ENCODE results near the gene PROZ. TPM values are rescaled to one million over a fixed set of nuclear protein-coding genes. Genes with fewer than 3 reads are reported as not detected.
"Not testable (repeated sequence)": the region's sequence is repeated elsewhere in the genome, so short reads cannot be mapped to it uniquely, and the experiment has no call there.

PROZ gene, protein sequence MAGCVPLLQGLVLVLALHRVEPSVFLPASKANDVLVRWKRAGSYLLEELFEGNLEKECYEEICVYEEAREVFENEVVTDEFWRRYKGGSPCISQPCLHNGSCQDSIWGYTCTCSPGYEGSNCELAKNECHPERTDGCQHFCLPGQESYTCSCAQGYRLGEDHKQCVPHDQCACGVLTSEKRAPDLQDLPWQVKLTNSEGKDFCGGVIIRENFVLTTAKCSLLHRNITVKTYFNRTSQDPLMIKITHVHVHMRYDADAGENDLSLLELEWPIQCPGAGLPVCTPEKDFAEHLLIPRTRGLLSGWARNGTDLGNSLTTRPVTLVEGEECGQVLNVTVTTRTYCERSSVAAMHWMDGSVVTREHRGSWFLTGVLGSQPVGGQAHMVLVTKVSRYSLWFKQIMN
- not detected in 2 replicates for total RNA-seq

- intact Hi-C loops (cut with micrococcal nuclease), result no loop called here
- peaks cover 18% of the 10 kb centered on the region for H3K9me3 Mint-ChIP-seq
- H3K27me3 Mint-ChIP-seq (ENCODE audit: low read depth), result peaks cover 11% of the 10 kb centered on the region
- peaks cover 6% of the 10 kb centered on the region for H3K36me3 Mint-ChIP-seq (ENCODE audit: low read depth)
- no peak for DNase-seq (ENCODE audit: low spot score)
- H3K4me1 Mint-ChIP-seq (ENCODE audit: low read depth), result peaks cover 19% of the 10 kb centered on the region
- no peak within 1 kb of the TSS for H3K4me3 Mint-ChIP-seq (ENCODE audit: low read depth)
- no peak within 1 kb of the TSS for H3K27ac Mint-ChIP-seq
These were observed at the start of gene PROZ for GRCh38 chr13:113157929-113158747. TSS of gene PROZ (plus strand) at chr13:113158648. CDS start at chr13:113158661, 13 bp downstream.

DNA sequence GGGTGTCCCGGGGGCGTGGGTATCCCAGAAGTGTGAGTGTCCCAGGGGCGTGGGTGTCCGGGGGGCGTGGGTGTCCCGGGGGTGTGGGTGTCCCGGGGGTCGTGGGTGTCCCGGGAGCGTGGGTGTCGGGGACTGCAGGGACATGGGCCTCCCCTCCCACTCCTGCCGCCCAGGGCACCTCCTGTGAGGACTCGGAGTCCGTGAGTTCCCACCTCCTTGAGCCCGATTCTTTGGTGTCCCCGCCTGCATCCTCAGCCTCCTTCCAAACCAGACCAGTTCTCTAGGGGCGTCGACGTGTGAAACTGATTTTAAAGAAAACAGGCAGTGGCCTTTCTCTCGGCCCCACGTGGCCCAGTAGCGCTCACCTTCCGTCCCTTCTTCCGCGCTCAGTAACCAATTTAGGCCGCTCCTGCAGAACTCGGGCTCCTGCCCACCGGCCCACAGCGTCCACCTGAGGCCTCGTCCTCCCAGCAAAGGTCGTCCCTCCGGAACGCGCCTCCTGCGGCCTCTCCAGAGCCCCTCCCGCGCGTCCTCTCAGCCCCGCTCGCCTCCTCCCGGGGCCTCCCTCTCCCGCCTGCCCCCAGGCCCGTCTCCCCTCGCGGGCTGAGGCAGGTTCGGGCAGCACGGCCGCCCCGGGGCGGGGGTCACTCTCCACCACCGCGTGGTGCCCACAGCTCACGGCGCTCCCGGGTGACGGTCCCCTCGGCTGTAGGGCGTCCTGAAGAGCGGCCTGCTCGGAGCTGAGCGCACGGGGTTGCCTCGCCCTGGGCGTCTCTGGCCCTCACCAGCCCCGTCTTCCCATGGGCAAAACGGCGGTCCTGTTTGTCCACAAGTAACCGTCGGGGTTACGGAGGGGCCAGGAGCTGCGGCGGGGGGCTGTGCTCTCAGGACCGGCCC lies 49.0 kb upstream of the PROZ start:
- no peak overlapping the region for H3K27ac Mint-ChIP-seq
- intact Hi-C loops (cut with micrococcal nuclease), result no loop called here

DNA sequence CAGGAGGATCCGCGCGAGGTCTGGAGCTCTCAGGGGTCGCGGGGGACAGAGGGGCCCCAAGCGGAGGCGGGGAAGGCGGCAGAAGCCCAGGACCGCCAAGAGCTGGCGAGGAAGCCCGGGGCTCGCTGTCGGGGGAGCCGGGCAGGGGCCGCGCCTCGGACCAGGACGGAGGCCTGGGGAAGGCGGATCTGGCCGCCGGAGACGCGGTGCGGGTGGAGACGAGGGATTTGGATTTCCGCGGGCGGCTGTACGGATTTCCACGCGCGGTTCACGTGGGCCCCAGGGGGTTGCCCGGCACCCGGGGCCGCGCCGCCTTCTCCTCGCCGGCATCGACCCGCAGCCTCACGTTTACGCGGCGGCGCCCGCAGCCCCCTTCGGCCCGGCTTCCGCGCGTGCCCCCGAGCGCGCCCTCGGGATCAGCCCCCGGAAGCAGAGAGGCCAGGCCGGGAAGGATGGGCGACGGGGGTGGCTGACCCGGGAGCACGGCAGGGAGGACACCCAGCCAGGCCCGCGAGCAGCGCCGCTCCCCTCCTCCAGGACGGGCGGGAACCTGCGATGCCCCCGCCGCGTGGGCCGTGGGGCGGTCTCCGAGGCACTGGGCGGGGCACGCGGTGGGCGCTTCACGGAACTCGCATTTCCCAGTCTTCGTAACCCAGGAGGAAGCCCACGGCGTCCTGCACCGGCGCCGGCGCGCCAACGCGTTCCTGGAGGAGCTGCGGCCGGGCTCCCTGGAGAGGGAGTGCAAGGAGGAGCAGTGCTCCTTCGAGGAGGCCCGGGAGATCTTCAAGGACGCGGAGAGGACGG lies 48.2 kb upstream of the PROZ start:
- DNase-seq (ENCODE audit: low spot score), result no peak
- Mint-ChIP-seq H3K9me3 (no peaks in the 10 kb centered on the region), H3K27ac (no peak overlapping the region), H3K4me3 (ENCODE audit: low read depth) (no peak overlapping the region), H3K36me3 (ENCODE audit: low read depth) (peaks cover 3% of the 10 kb centered on the region), H3K4me1 (ENCODE audit: low read depth) (no peaks in the 10 kb centered on the region), H3K27me3 (ENCODE audit: low read depth) (peaks cover 5% of the 10 kb centered on the region)
- intact Hi-C loops (cut with micrococcal nuclease), result no loop called here

More for the DNA sequence above, 49.0 kb upstream of the PROZ start:
- Mint-ChIP-seq H3K4me1 (ENCODE audit: low read depth) (no peaks in the 10 kb centered on the region), H3K4me3 (ENCODE audit: low read depth) (no peak overlapping the region), H3K27me3 (ENCODE audit: low read depth) (peaks cover 5% of the 10 kb centered on the region), H3K36me3 (ENCODE audit: low read depth) (peaks cover 3% of the 10 kb centered on the region), H3K9me3 (no peaks in the 10 kb centered on the region)
- DNase-seq (ENCODE audit: low spot score), result no peak

DNA sequence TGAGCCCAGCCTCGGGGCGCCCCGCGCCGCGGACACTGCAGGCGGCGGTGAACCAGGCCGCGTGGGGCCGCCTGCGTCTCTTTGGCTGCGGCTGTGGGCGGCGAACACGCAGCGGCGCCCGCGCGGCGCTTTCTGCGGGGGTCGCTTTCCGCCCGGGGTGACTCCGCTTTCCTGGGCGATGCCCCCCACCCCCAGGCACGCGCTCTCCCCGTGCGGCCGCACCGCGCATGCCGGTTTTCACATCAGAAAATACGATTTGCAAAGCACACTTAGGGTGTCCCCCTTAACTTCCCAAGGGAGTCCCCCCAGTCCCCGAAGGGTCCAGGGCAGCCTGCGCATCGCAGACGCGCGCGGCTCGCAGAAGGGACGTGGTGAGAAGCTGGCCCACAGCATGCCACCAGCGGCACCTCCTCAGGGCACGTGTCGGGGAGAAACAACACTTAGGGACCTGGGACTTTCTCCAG lies 47.6 kb upstream of the PROZ start:
- no peak for DNase-seq (ENCODE audit: low spot score)
- Mint-ChIP-seq H3K36me3 (ENCODE audit: low read depth) (peaks cover 3% of the 10 kb centered on the region), H3K4me1 (ENCODE audit: low read depth) (no peaks in the 10 kb centered on the region), H3K9me3 (no peaks in the 10 kb centered on the region), H3K27me3 (ENCODE audit: low read depth) (peaks cover 5% of the 10 kb centered on the region), H3K4me3 (ENCODE audit: low read depth) (no peak overlapping the region), H3K27ac (no peak overlapping the region)
- intact Hi-C loops (cut with micrococcal nuclease), result no loop called here

- H3K4me3 Mint-ChIP-seq (ENCODE audit: low read depth); intact Hi-C loops (cut with micrococcal nuclease); H3K27me3 Mint-ChIP-seq (ENCODE audit: low read depth); H3K27ac Mint-ChIP-seq; H3K9me3 Mint-ChIP-seq; H3K36me3 Mint-ChIP-seq (ENCODE audit: low read depth); DNase-seq (ENCODE audit: low spot score); H3K4me1 Mint-ChIP-seq (ENCODE audit: low read depth): not testable (repeated sequence)
These were observed 46.6 kb upstream of the PROZ start for GRCh38 chr13:113111821-113112220.

- DNase-seq (ENCODE audit: low spot score); H3K27me3 Mint-ChIP-seq (ENCODE audit: low read depth); H3K4me3 Mint-ChIP-seq (ENCODE audit: low read depth); H3K9me3 Mint-ChIP-seq; H3K27ac Mint-ChIP-seq; intact Hi-C loops (cut with micrococcal nuclease); H3K36me3 Mint-ChIP-seq (ENCODE audit: low read depth); H3K4me1 Mint-ChIP-seq (ENCODE audit: low read depth): not testable (repeated sequence)
These were observed 46.0 kb upstream of the PROZ start for GRCh38 chr13:113112475-113112874.

- no peak overlapping the region for H3K4me3 Mint-ChIP-seq (ENCODE audit: low read depth)
- no peaks in the 10 kb centered on the region for H3K4me1 Mint-ChIP-seq (ENCODE audit: low read depth)
- H3K27ac Mint-ChIP-seq, result no peak overlapping the region
- H3K36me3 Mint-ChIP-seq (ENCODE audit: low read depth), result peaks cover 3% of the 10 kb centered on the region
- no peak for DNase-seq (ENCODE audit: low spot score)
- intact Hi-C loops (cut with micrococcal nuclease), result no loop called here
- H3K9me3 Mint-ChIP-seq, result no peaks in the 10 kb centered on the region
- peaks cover 5% of the 10 kb centered on the region for H3K27me3 Mint-ChIP-seq (ENCODE audit: low read depth)
These were observed 45.3 kb upstream of the PROZ start for GRCh38 chr13:113112893-113113845.

- Mint-ChIP-seq H3K27ac (no peak overlapping the region), H3K36me3 (ENCODE audit: low read depth) (peaks cover 3% of the 10 kb centered on the region), H3K4me3 (ENCODE audit: low read depth) (no peak overlapping the region), H3K4me1 (ENCODE audit: low read depth) (no peaks in the 10 kb centered on the region), H3K9me3 (no peaks in the 10 kb centered on the region), H3K27me3 (ENCODE audit: low read depth) (peaks cover 5% of the 10 kb centered on the region)
- intact Hi-C loops (cut with micrococcal nuclease), result no loop called here
- no peak for DNase-seq (ENCODE audit: low spot score)
These were observed 44.6 kb upstream of the PROZ start for GRCh38 chr13:113113846-113114271.

GRCh38 chr13:113114511-113115362 lies 43.7 kb upstream of the PROZ start:
- Mint-ChIP-seq H3K27me3 (ENCODE audit: low read depth) (peaks cover 1% of the 10 kb centered on the region), H3K4me1 (ENCODE audit: low read depth) (no peaks in the 10 kb centered on the region), H3K9me3 (no peaks in the 10 kb centered on the region), H3K36me3 (ENCODE audit: low read depth) (no peaks in the 10 kb centered on the region), H3K27ac (no peak overlapping the region), H3K4me3 (ENCODE audit: low read depth) (no peak overlapping the region)
- intact Hi-C loops (cut with micrococcal nuclease), result no loop called here
- no peak for DNase-seq (ENCODE audit: low spot score)

DNA sequence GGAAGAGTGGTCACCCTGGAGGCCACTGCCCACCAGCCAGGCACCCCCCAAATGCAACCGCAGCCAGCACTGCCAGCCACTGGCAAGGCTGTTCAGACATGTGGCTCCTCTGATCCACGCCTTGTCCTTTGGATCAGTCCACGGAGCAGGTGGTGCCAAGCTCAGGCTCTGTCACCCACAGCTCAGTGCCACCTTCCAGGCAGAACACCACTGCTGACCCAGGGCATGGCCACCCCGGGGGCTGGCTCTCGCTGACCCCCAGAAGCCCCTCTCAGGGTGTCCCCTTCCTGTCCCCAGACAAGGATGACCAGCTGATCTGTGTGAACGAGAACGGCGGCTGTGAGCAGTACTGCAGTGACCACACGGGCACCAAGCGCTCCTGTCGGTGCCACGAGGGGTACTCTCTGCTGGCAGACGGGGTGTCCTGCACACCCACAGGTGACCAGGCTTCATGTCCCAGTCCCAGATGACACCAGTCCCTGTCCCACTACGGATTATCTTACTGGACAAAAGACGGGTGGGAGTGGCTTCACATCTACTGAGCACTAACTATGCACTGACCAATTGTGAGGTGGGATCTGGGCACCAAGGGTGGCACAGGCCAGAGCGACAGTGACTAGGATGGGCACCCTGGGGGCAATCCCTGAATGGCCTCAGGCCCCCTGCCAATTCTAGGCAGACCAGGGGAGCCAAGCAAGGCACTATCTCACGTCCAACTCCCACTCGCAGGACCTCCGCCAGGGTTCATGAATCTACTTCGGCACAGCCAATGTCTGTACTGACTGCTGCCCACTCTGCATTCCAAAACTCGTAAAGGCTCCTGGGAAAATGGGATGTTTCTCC lies 42.9 kb upstream of the PROZ start:
- DNase-seq (ENCODE audit: low spot score), result no peak
- no peaks in the 10 kb centered on the region for H3K36me3 Mint-ChIP-seq (ENCODE audit: low read depth)
- H3K9me3 Mint-ChIP-seq, result no peaks in the 10 kb centered on the region
- no peak overlapping the region for H3K4me3 Mint-ChIP-seq (ENCODE audit: low read depth)
- intact Hi-C loops (cut with micrococcal nuclease), result no loop called here
- no peaks in the 10 kb centered on the region for H3K4me1 Mint-ChIP-seq (ENCODE audit: low read depth)
- H3K27ac Mint-ChIP-seq, result no peak overlapping the region
- H3K27me3 Mint-ChIP-seq (ENCODE audit: low read depth), result peaks cover 1% of the 10 kb centered on the region

All from activated T-helper 2 cell treated with anti-CD3 and anti-CD28 coated beads, Interferon-gamma antibody, Interleukin-2, Interleukin-4, amounts not matched to agents 10 μg/mL and 5 μg/mL and 100 μg/mL, durations not matched to agents 14 hours and 24 hours and 36 hours (primary cell).